H1 (cell line): Measurements from ENCODE around the gene FARS2. TPM values are rescaled to one million over a fixed set of nuclear protein-coding genes. Genes with fewer than 3 reads are reported as not detected.

Source experiments
- CTCF ChIA-PET: fragments of 300-600 bp; sonication (Branson Sonifier 250); formaldehyde crosslinking; loops from one replicate; lab custom pipeline; 2021; ENCODE audit not compliant: partially characterized antibody; lab: Charles Lee
- POLR2A ChIA-PET: fragments of 300-600 bp; sonication (Branson Sonifier 250); formaldehyde crosslinking; loops from one replicate; lab custom pipeline; 2021; ENCODE audit warnings: inconsistent platforms; ENCODE audit not compliant: partially characterized antibody; lab: Charles Lee
- DNase-seq, 2 experiments: peaks; one replicate each; pipeline versions ENCODE4 v3.0.0 to v3.0.0-alpha.2; 2010 to 2022; ENCODE audit warnings: low spot score in 2 of 2, low read depth in 1 of 2, mixed read lengths in 1 of 2
- FAIRE-seq: peaks from 2 replicates; lab custom pipeline; 2011; peaks lifted over from hg19 to GRCh38; lab: Jason Lieb, UNC
- H2AFZ ChIP-seq: 2 replicates; pipeline ENCODE4 v1.8.1; 2012; ENCODE audit warnings: low read length, inconsistent platforms
- H2AK5ac ChIP-seq: 2 replicates; pipeline ENCODE4 v1.6.1; 2013; ENCODE audit warnings: low read depth, low read length
- H2BK120ac ChIP-seq: replicated peaks from 2 replicates; pipeline ENCODE3; 2013; ENCODE audit warnings: low read depth, low read length, inconsistent platforms
- H2BK12ac ChIP-seq: 2 replicates; pipeline ENCODE4 v1.6.1; 2013; ENCODE audit warnings: low read depth, low read length
- H2BK15ac ChIP-seq: 2 replicates; pipeline ENCODE4 v1.6.1; 2013; ENCODE audit warnings: low read length
- H2BK20ac ChIP-seq: 2 replicates; pipeline ENCODE4 v1.6.1; 2013; ENCODE audit warnings: low read length
- H2BK5ac ChIP-seq: 2 replicates; pipeline ENCODE4 v1.6.1; 2013; ENCODE audit warnings: low read depth, low read length
- H3K14ac ChIP-seq: 2 replicates; pipeline ENCODE4 v1.6.1; 2013; ENCODE audit warnings: inconsistent platforms; ENCODE audit not compliant: insufficient read length
- H3K18ac ChIP-seq: 2 replicates; pipeline ENCODE4 v1.6.1; 2013; ENCODE audit warnings: low read length; ENCODE audit errors: extremely low read depth
- H3K23ac ChIP-seq: 2 replicates; pipeline ENCODE4 v1.6.1; 2013; ENCODE audit warnings: inconsistent platforms; ENCODE audit not compliant: insufficient read length
- H3K23me2 ChIP-seq: 2 replicates; pipeline ENCODE4 v1.6.1; 2013; ENCODE audit warnings: low read depth, low read length
- H3K27ac ChIP-seq: 2 replicates; pipeline ENCODE4 v1.6.1; 2011; ENCODE audit warnings: low read depth, low read length, inconsistent platforms
- H3K27me3 ChIP-seq, 4 experiments: replicated peaks in 1 of 4; 1 replicate in 1 of 4; 2 replicates in 3 of 4; pipeline versions ENCODE4 v1.6.1 to v1.8.1; 2011 to 2013; ENCODE audit warnings: low read length in 3 of 4, mild to moderate bottlenecking in 3 of 4, inconsistent platforms in 2 of 4, mixed read lengths in 2 of 4, moderate library complexity in 1 of 4; ENCODE audit not compliant: control insufficient read depth in 3 of 4, insufficient read depth in 3 of 4; ENCODE audit errors: extremely low read depth in 1 of 4
- H3K36me3 ChIP-seq, 4 experiments: 2 replicates each; pipeline versions ENCODE4 v1.6.1 to v1.8.1; 2011 to 2013; ENCODE audit warnings: mild to moderate bottlenecking in 4 of 4, low read length in 3 of 4, moderate library complexity in 2 of 4, control low read depth in 1 of 4, inconsistent platforms in 1 of 4; ENCODE audit not compliant: insufficient read depth in 4 of 4, control insufficient read depth in 2 of 4
- H3K4ac ChIP-seq: replicated peaks from 2 replicates; pipeline ENCODE3; 2013; ENCODE audit warnings: low read length, low read depth, mixed read lengths, inconsistent platforms; ENCODE audit not compliant: insufficient read length
- H3K4me1 ChIP-seq, 4 experiments: replicated peaks in 1 of 4; 1 replicate in 1 of 4; 2 replicates in 3 of 4; pipeline versions ENCODE4 v1.6.1 to v1.8.1; 2011 to 2013; ENCODE audit warnings: low read length in 3 of 4, inconsistent platforms in 2 of 4, mixed read lengths in 1 of 4; ENCODE audit not compliant: insufficient read depth in 4 of 4, control insufficient read depth in 3 of 4
- H3K4me2 ChIP-seq, 2 experiments: 2 replicates each; pipeline versions ENCODE4 v1.6.1 to v1.8.1; 2011 to 2013; ENCODE audit warnings: low read depth in 2 of 2, low read length in 2 of 2, control low read depth in 1 of 2, inconsistent platforms in 1 of 2, mild to moderate bottlenecking in 1 of 2; ENCODE audit not compliant: insufficient read depth in 1 of 2
- H3K4me3 ChIP-seq, 4 experiments: fragments of 200-600, 300-600 bp in 1 of 4; sonication (generic), shearing (Covaris generic), sonication (Bioruptor Twin) in 1 of 4; 2 replicates each; pipeline versions ENCODE4 v1.5.1 to v1.8.1; 2011 to 2016; ENCODE audit warnings: low read length in 4 of 4, low read depth in 3 of 4, control low read depth in 2 of 4, inconsistent platforms in 2 of 4, mild to moderate bottlenecking in 2 of 4, mixed read lengths in 1 of 4, moderate library complexity in 1 of 4; ENCODE audit not compliant: insufficient read depth in 2 of 4; ENCODE audit errors: extremely low read depth in 1 of 4
- H3K56ac ChIP-seq: replicated peaks from 2 replicates; pipeline ENCODE3; 2013; ENCODE audit warnings: low read depth, mild to moderate bottlenecking, mixed read lengths, low read length, inconsistent platforms; ENCODE audit not compliant: insufficient read length
- H3K79me1 ChIP-seq: 2 replicates; pipeline ENCODE4 v1.6.1; 2013; ENCODE audit warnings: low read depth, low read length, control low read depth
- H3K79me2 ChIP-seq, 2 experiments: 2 replicates each; pipeline versions ENCODE4 v1.6.1 to v1.8.1; 2012 to 2013; ENCODE audit warnings: low read length in 2 of 2, mild to moderate bottlenecking in 2 of 2, inconsistent platforms in 1 of 2; ENCODE audit not compliant: insufficient read depth in 2 of 2, control insufficient read depth in 1 of 2
- H3K9ac ChIP-seq, 4 experiments: replicated peaks in 1 of 4; 1 replicate in 1 of 4; 2 replicates in 3 of 4; pipeline versions ENCODE4 v1.6.1 to v1.8.1; 2011 to 2013; ENCODE audit warnings: low read depth in 3 of 4, low read length in 3 of 4, control low read depth in 2 of 4, mild to moderate bottlenecking in 2 of 4, moderate library complexity in 2 of 4, inconsistent platforms in 1 of 4; ENCODE audit errors: extremely low read depth in 1 of 4
- H3K9me3 ChIP-seq, 2 experiments: 2 replicates each; pipeline versions ENCODE4 v1.6.1 to v1.8.1; 2012 to 2013; ENCODE audit warnings: mild to moderate bottlenecking in 2 of 2, moderate library complexity in 2 of 2, control low read depth in 1 of 2, inconsistent platforms in 1 of 2, low read depth in 1 of 2, low read length in 1 of 2, mixed read lengths in 1 of 2; ENCODE audit not compliant: insufficient read depth in 2 of 2
- H4K20me1 ChIP-seq, 2 experiments: replicated peaks in 1 of 2; 2 replicates each; pipeline versions ENCODE3 to v1.8.1; 2011 to 2013; ENCODE audit warnings: inconsistent platforms in 2 of 2, low read length in 2 of 2, mild to moderate bottlenecking in 1 of 2; ENCODE audit not compliant: insufficient read depth in 2 of 2, control insufficient read depth in 1 of 2
- H4K5ac ChIP-seq: 2 replicates; pipeline ENCODE4 v1.6.1; 2013; ENCODE audit warnings: low read length, low read depth, mixed read lengths, inconsistent platforms; ENCODE audit not compliant: insufficient read length
- H4K8ac ChIP-seq: 2 replicates; pipeline ENCODE4 v1.8.0; 2013; ENCODE audit warnings: mild to moderate bottlenecking, moderate library complexity, low read length, inconsistent platforms; ENCODE audit not compliant: insufficient read depth; ENCODE audit errors: extremely low read depth
- H4K91ac ChIP-seq: replicated peaks from 2 replicates; pipeline ENCODE3; 2013; ENCODE audit warnings: low read length, mixed read lengths, inconsistent platforms; ENCODE audit not compliant: insufficient read length
- BRCA1 ChIP-seq: IDR thresholded peaks from 2 replicates; pipeline ENCODE4 v1.6.1; 2012; ENCODE audit warnings: low read depth, low read length, improper control_type of control experiment
- EP300 ChIP-seq, 2 experiments: IDR thresholded peaks; 1 replicate in 1 of 2; 2 replicates in 1 of 2; pipeline ENCODE4 v1.6.1; 2011 to 2012; ENCODE audit warnings: low read depth in 2 of 2, low read length in 2 of 2, mild to moderate bottlenecking in 2 of 2, borderline replicate concordance in 1 of 2, inconsistent platforms in 1 of 2, moderate library complexity in 1 of 2
- KDM4A ChIP-seq: IDR thresholded peaks from one replicate; pipeline ENCODE4 v1.7.1; 2012; ENCODE audit warnings: low read depth, mild to moderate bottlenecking, moderate library complexity, low read length, inconsistent platforms; ENCODE audit not compliant: severe bottlenecking
- KDM5A ChIP-seq: fragments of 200-600 bp; IDR thresholded peaks from 2 replicates; pipeline ENCODE4 v1.7.1; 2012; ENCODE audit warnings: mild to moderate bottlenecking, low read length, inconsistent platforms, mixed read lengths
- MAFK ChIP-seq: IDR thresholded peaks from 2 replicates; pipeline ENCODE4 v1.6.1; 2012; ENCODE audit warnings: low read depth, mild to moderate bottlenecking, improper control_type of control experiment, low read length
- TAF7 ChIP-seq: optimal IDR thresholded peaks from 2 replicates; pipeline ENCODE3; 2011; ENCODE audit warnings: low read depth, mild to moderate bottlenecking, inconsistent platforms, low read length, moderate library complexity, borderline replicate concordance
- WGBS, 2 experiments: shearing (Covaris generic) in 1 of 2; methylation state at CpG; one replicate each; pipeline versions ENCODE4 v1.1.6 to v1.1.7; 2013 to 2015; ENCODE audit warnings: low lambda C conversion rate in 2 of 2, mixed read lengths in 2 of 2, inconsistent platforms in 1 of 2, low coverage in 1 of 2, missing lambda C conversion rate in 1 of 2; ENCODE audit not compliant: insufficient replicate concordance in 2 of 2, insufficient coverage in 1 of 2, insufficient read length in 1 of 2; ENCODE audit errors: extremely low coverage in 1 of 2, missing lambda C conversion rate in 1 of 2; 5-methylcytosine and 5-hydroxymethylcytosine counted together
- polyA plus RNA-seq, 7 experiments: library from polyadenylated mRNA; depleted of rRNA in 3 of 7; stranded (reverse) in 5 of 7; unstranded in 2 of 7; fragments of >200 nt in 5 of 7; fragments of 200-250 nt in 2 of 7; gene quantifications; 1 replicate in 5 of 7; 2 replicates in 1 of 7; 4 replicates in 1 of 7; pipeline versions ENCODE4 v1.2.1 to v1.2.3, GENCODE V29; 2011 to 2013; ENCODE audit warnings: missing spikeins in 2 of 7, mixed read lengths in 2 of 7
- total RNA-seq: library from RNA; stranded (reverse); fragmentation: NEBNext Ultra II Directional; extraction: Animal tissue kit (Norgen Biotek cat#: 25700); gene quantifications from 2 replicates; pipeline ENCODE4 v1.2.1, GENCODE V29; 2021

FARS2 gene
- total and polyA plus RNA-seq, 2 of the 8 experiments (the other 6 are each of a cell fraction or from before 2014, with no cell fraction given), result 11.7 to 14.4 TPM

DNA sequence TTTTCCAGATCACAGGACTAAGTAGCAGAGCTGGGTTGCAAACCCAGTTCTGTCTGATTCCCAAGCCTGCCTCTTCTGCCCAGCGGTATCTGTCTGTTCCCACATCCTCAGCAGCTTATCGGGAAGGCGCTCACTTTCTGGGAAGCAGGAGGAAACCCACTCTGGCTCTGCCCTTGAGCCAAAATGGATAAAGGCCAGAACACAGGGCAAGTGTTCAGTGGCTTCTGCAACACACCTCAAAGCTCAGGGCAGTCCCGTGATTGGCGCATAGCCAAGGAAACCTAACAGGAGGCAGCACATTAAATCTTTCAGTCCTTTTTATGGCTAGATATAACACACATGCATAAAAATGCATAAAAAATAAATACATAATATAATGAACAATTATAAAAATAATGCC lies 483.2 kb downstream of the FARS2 start:
- no peak overlapping the region for H3K9ac ChIP-seq
- DNase-seq (no peak), FAIRE-seq (no peak)
- no peak overlapping the region for H2BK20ac ChIP-seq
- H2BK12ac ChIP-seq, result no peak overlapping the region
- ChIA-PET CTCF (interaction anchor here (0.7 to 1.6 kb wide), 9 partner anchors 9 to 311 kb away, joined by 3 to 5 read pairs (median 3); no protein-coding TSS in a partner anchor), POLR2A (interaction anchor here (1.4 kb wide), 1 partner anchor 147 kb away, joined by 4 read pairs; no protein-coding TSS in a partner anchor)
- H3K56ac ChIP-seq, result no peak overlapping the region
- H3K27me3 ChIP-seq, result no peaks in the 10 kb centered on the region
- H3K14ac ChIP-seq, result no peak overlapping the region
- H2BK5ac ChIP-seq, result no peak overlapping the region
- no peak overlapping the region for H4K91ac ChIP-seq
- H3K36me3 ChIP-seq, result no peaks in the 10 kb centered on the region
- H2BK120ac ChIP-seq, result no peak overlapping the region
- no peak overlapping the region for H4K5ac ChIP-seq
- H3K4me2 ChIP-seq, result no peak overlapping the region
- no peaks in the 10 kb centered on the region for H3K79me2 ChIP-seq
- H3K18ac ChIP-seq, result no peak overlapping the region
- H3K79me1 ChIP-seq, result no peaks in the 10 kb centered on the region
- H2AFZ ChIP-seq, result no peak overlapping the region
- no peaks in the 10 kb centered on the region for H4K20me1 ChIP-seq
- WGBS, 2 experiments, result 76% methylated on average over 5 of the region's 5 CpGs; no CpG with 5 or more reads in 1 of the 2 experiments
- H2BK15ac ChIP-seq, result no peak overlapping the region
- no peaks in the 10 kb centered on the region for H3K9me3 ChIP-seq
- no peak overlapping the region for H3K27ac ChIP-seq
- no peak overlapping the region for H4K8ac ChIP-seq
- no peaks in the 10 kb centered on the region for H3K23me2 ChIP-seq
- H3K4me1 ChIP-seq, result peaks cover 0 to 2% (median under 1%) of the 10 kb centered on the region in 4 experiments; a peak in 2 of 7 replicates
- no peak overlapping the region for H3K23ac ChIP-seq
- H3K4ac ChIP-seq, result no peak overlapping the region
- H2AK5ac ChIP-seq, result no peak overlapping the region
- no peak overlapping the region for H3K4me3 ChIP-seq
- TF ChIP-seq BRCA1 (no peak), KDM5A (no peak), EP300 (IDR thresholded peaks at IDR 0.05; ENCODE audit: borderline replicate concordance in 1 of 2, low read depth in 2 of 2, low read length in 2 of 2) (no peak), KDM4A (no peak), MAFK (no peak), TAF7 (no peak)
